DMS153 treated with DMSO at 0.1 percent for 48 hours (cell line): ENCODE data around the gene CCDC146.
"Not testable (repeated sequence)": the region's sequence is repeated elsewhere in the genome, so short reads cannot be mapped to it uniquely, and the experiment has no call there.

Experiments used
- DNase-seq: peaks from one replicate; lab custom pipeline; 2025; ENCODE audit not compliant: unreplicated experiment; lab: John Stamatoyannopoulos, UW

The CCDC146 gene

GRCh38 chr7:77152232-77152631 is 29.8 kb downstream of the CCDC146 start:
- DNase-seq = not testable (repeated sequence)

GRCh38 chr7:77154917-77155464 is 32.6 kb downstream of the CCDC146 start:
- not testable (repeated sequence) for DNase-seq

GRCh38 chr7:77155601-77156377 is 33.4 kb downstream of the CCDC146 start:
- not testable (repeated sequence) for DNase-seq

GRCh38 chr7:77157034-77157433 is 34.6 kb downstream of the CCDC146 start:
- DNase-seq = not testable (repeated sequence)

- no peak for DNase-seq
These were observed 35.0 kb downstream of the CCDC146 start for GRCh38 chr7:77157446-77157845.

- DNase-seq = not testable (repeated sequence)
These were observed 48.7 kb downstream of the CCDC146 start for GRCh38 chr7:77171073-77171472.

- DNase-seq = not testable (repeated sequence)
These were observed 50.2 kb downstream of the CCDC146 start for GRCh38 chr7:77172437-77173172.

GRCh38 chr7:77174418-77174817 is 52.0 kb downstream of the CCDC146 start:
- not testable (repeated sequence) for DNase-seq

GRCh38 chr7:77175274-77175800 is 52.9 kb downstream of the CCDC146 start:
- DNase-seq = not testable (repeated sequence)

- not testable (repeated sequence) for DNase-seq
These were observed 55.0 kb downstream of the CCDC146 start for GRCh38 chr7:77177321-77177904.

- DNase-seq = not testable (repeated sequence)
These were observed 55.6 kb downstream of the CCDC146 start for GRCh38 chr7:77178024-77178423.

- DNase-seq = no peak
These were observed 58.7 kb downstream of the CCDC146 start for GRCh38 chr7:77181015-77181595.

GRCh38 chr7:77181734-77182133 is 59.3 kb downstream of the CCDC146 start:
- no peak for DNase-seq

- DNase-seq = no peak
These were observed 59.8 kb downstream of the CCDC146 start for GRCh38 chr7:77182261-77182660.

GRCh38 chr7:77184463-77184862 is 62.0 kb downstream of the CCDC146 start:
- no peak for DNase-seq

- no peak for DNase-seq
These were observed 62.6 kb downstream of the CCDC146 start for GRCh38 chr7:77184990-77185389.

GRCh38 chr7:77185866-77186265 is 63.5 kb downstream of the CCDC146 start:
- DNase-seq = no peak

- no peak for DNase-seq
These were observed 66.5 kb downstream of the CCDC146 start for GRCh38 chr7:77188731-77189437.

- DNase-seq = no peak
These were observed 74.7 kb downstream of the CCDC146 start for GRCh38 chr7:77197141-77197540.
